ENCODE results near the gene SLC18A3. TPM values are rescaled to one million over a fixed set of nuclear protein-coding genes. Genes with fewer than 3 reads are reported as not detected.

The SLC18A3 gene
- total RNA-seq, 1 experiment from 2014 or later: 0.13 TPM

- TF ChIP-seq ATF6 (CRISPR knock-in tag; IDR thresholded peaks at IDR 0.05) (no peak), RELA (CRISPR knock-in tag; IDR thresholded peaks at IDR 0.05; ENCODE audit: borderline replicate concordance) (no peak), CDX4 (CRISPR knock-in tag; IDR thresholded peaks at IDR 0.05; ENCODE audit: borderline replicate concordance) (no peak), ZNF512 (CRISPR knock-in tag; IDR thresholded peaks at IDR 0.05; ENCODE audit: borderline replicate concordance) (no peak), NFE2L1 (CRISPR knock-in tag; IDR thresholded peaks at IDR 0.05) (no peak), PRRX2 (CRISPR knock-in tag; IDR thresholded peaks at IDR 0.05) (no peak), FOXJ3 (CRISPR knock-in tag; IDR thresholded peaks at IDR 0.05; ENCODE audit: borderline replicate concordance) (no peak), ZNF219 (CRISPR knock-in tag; IDR thresholded peaks at IDR 0.05; ENCODE audit: borderline replicate concordance) (no peak), PREB (CRISPR knock-in tag; IDR thresholded peaks at IDR 0.05; ENCODE audit: borderline replicate concordance) (no peak)
Measured at GRCh38 chr10:49595003-49595712, 15.0 kb upstream of the SLC18A3 start (continued).

- ChIA-PET POLR2A (interaction anchor here (1.1 kb wide), 1 partner anchor 149 kb away, joined by 3 read pairs; no protein-coding TSS in a partner anchor), CTCF (interaction anchor here (0.6 to 1.9 kb wide), 6 partner anchors 18 to 149 kb away, joined by 3 to 5 read pairs (median 4); partner anchors contain the start of gene CHAT)
- Mint-ChIP-seq H3K27ac (no peak overlapping the region), H3K27me3 (ENCODE audit: low read depth) (peaks cover 9% of the 10 kb centered on the region), H3K4me1 (peaks cover 12% of the 10 kb centered on the region), H3K9me3 (no peaks in the 10 kb centered on the region), H3K4me3 (no peak overlapping the region), H3K36me3 (no peaks in the 10 kb centered on the region)
- ATAC-seq (no peak), DNase-seq (ENCODE audit: low spot score) (no peak)
- TF ChIP-seq E2F4 (CRISPR knock-in tag; IDR thresholded peaks at IDR 0.05; ENCODE audit: borderline replicate concordance, low read depth) (no peak), ARID4B (CRISPR knock-in tag; IDR thresholded peaks at IDR 0.05; ENCODE audit: borderline replicate concordance) (no peak)
Measured at GRCh38 chr10:49595713-49596492, 14.2 kb upstream of the SLC18A3 start.

All from WTC11 (cell line).